Transverse colon (tissue), 4 donors: ENCODE measurements around the gene ARHGAP33. TPM values are rescaled to one million over a fixed set of nuclear protein-coding genes. Genes with fewer than 3 reads are reported as not detected.

ENCODE experiments used
- DNase-seq: peaks from one replicate; pipeline ENCODE4 v3.0.0-alpha.2; 2019
- H3K27ac ChIP-seq, 4 donors: fragments of 200-600 bp; sonication (generic); 2 replicates each; pipeline ENCODE4 v1.5.1; 2016 to 2018; ENCODE audit warnings: inconsistent platforms in 4 of 4
- H3K27me3 ChIP-seq: fragments of 200-600 bp; sonication (generic); 2 replicates; pipeline ENCODE4 v1.5.1; 2017; ENCODE audit warnings: inconsistent platforms
- H3K36me3 ChIP-seq, 4 donors: fragments of 200-600 bp; sonication (generic); 2 replicates each; pipeline ENCODE4 v1.5.1; 2017 to 2019; ENCODE audit warnings: inconsistent platforms in 4 of 4
- H3K4me1 ChIP-seq, 4 donors: fragments of 200-600 bp; sonication (generic); 2 replicates each; pipeline ENCODE4 v1.5.1; 2017 to 2020; ENCODE audit warnings: inconsistent platforms in 4 of 4
- H3K4me3 ChIP-seq, 4 donors: fragments of 200-600 bp; sonication (generic); 1 replicate in 1 of 4; 2 replicates in 3 of 4; pipeline versions ENCODE4 v1.5.1 to v1.6.1; 2017 to 2019; ENCODE audit warnings: inconsistent platforms in 4 of 4
- H3K9me3 ChIP-seq, 2 donors: fragments of 200-600 bp; sonication (generic); 2 replicates each; pipeline ENCODE4 v1.5.1; 2017 to 2019; ENCODE audit warnings: inconsistent platforms in 2 of 2
- EP300 ChIP-seq: sonication (generic); formaldehyde crosslinking; IDR thresholded peaks from one replicate; pipeline ENCODE4 v1.6.1; 2017; ENCODE audit warnings: antibody characterized with exemption, low read depth
- POLR2A ChIP-seq: fragments of 450-650 bp; IDR thresholded peaks from one replicate; pipeline ENCODE4 v1.6.1; 2016; ENCODE audit warnings: antibody characterized with exemption, mild to moderate bottlenecking, moderate library complexity
- POLR2AphosphoS5 ChIP-seq, 3 donors: sonication (generic); formaldehyde crosslinking; IDR thresholded peaks; one replicate each; pipeline ENCODE4 v1.6.1; 2016; ENCODE audit warnings: antibody characterized with exemption in 3 of 3
- WGBS, 2 donors: methylation state at CpG; one replicate each; pipeline ENCODE4 v1.1.5; 2018; ENCODE audit warnings: low coverage in 1 of 2; 5-methylcytosine and 5-hydroxymethylcytosine counted together
- in situ Hi-C, 4 donors: fragments of 200-750 bp; cut with MboI; loops; one replicate each; pipeline versions ENCODE4 v1.15.0 to v1.15.1; 2017; ENCODE audit warnings: low sequenced_read_pairs in 3 of 4, low pct_ligation_motif_present in 1 of 4, low pct_unique_long_range_greater_than_20kb in 1 of 4
- intact Hi-C: fragments of 100-400 bp; cut with DNase I; formaldehyde crosslinking; loops from one replicate; pipeline ENCODE4 v1.15.1; 2023; ENCODE audit warnings: low total_unique reads
- total RNA-seq, 4 donors: library from RNA; depleted of rRNA; stranded (reverse); fragments of >200 nt; gene quantifications; one replicate each; pipeline ENCODE4 v1.1.0, GENCODE V29; 2016
- TF ChIP-seq, protein P1 (sequence below), 5 experiments: fragments of 200-600 bp in 3 of 5; fragments of 450-650 bp in 2 of 5; sonication (generic) in 3 of 5; IDR thresholded peaks; 1 replicate in 2 of 5; 2 replicates in 3 of 5; pipeline ENCODE4 v1.5.1; 2016 to 2017; ENCODE audit warnings: antibody characterized with exemption in 5 of 5, inconsistent platforms in 3 of 5, mild to moderate bottlenecking in 2 of 5, moderate library complexity in 1 of 5

ARHGAP33 gene, protein sequence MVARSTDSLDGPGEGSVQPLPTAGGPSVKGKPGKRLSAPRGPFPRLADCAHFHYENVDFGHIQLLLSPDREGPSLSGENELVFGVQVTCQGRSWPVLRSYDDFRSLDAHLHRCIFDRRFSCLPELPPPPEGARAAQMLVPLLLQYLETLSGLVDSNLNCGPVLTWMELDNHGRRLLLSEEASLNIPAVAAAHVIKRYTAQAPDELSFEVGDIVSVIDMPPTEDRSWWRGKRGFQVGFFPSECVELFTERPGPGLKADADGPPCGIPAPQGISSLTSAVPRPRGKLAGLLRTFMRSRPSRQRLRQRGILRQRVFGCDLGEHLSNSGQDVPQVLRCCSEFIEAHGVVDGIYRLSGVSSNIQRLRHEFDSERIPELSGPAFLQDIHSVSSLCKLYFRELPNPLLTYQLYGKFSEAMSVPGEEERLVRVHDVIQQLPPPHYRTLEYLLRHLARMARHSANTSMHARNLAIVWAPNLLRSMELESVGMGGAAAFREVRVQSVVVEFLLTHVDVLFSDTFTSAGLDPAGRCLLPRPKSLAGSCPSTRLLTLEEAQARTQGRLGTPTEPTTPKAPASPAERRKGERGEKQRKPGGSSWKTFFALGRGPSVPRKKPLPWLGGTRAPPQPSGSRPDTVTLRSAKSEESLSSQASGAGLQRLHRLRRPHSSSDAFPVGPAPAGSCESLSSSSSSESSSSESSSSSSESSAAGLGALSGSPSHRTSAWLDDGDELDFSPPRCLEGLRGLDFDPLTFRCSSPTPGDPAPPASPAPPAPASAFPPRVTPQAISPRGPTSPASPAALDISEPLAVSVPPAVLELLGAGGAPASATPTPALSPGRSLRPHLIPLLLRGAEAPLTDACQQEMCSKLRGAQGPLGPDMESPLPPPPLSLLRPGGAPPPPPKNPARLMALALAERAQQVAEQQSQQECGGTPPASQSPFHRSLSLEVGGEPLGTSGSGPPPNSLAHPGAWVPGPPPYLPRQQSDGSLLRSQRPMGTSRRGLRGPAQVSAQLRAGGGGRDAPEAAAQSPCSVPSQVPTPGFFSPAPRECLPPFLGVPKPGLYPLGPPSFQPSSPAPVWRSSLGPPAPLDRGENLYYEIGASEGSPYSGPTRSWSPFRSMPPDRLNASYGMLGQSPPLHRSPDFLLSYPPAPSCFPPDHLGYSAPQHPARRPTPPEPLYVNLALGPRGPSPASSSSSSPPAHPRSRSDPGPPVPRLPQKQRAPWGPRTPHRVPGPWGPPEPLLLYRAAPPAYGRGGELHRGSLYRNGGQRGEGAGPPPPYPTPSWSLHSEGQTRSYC
- total RNA-seq = 10 to 100 TPM in 2 of 4 donors, 1 to 10 TPM in 2; 6.7 to 70.3 (median 17.2) TPM

DNA sequence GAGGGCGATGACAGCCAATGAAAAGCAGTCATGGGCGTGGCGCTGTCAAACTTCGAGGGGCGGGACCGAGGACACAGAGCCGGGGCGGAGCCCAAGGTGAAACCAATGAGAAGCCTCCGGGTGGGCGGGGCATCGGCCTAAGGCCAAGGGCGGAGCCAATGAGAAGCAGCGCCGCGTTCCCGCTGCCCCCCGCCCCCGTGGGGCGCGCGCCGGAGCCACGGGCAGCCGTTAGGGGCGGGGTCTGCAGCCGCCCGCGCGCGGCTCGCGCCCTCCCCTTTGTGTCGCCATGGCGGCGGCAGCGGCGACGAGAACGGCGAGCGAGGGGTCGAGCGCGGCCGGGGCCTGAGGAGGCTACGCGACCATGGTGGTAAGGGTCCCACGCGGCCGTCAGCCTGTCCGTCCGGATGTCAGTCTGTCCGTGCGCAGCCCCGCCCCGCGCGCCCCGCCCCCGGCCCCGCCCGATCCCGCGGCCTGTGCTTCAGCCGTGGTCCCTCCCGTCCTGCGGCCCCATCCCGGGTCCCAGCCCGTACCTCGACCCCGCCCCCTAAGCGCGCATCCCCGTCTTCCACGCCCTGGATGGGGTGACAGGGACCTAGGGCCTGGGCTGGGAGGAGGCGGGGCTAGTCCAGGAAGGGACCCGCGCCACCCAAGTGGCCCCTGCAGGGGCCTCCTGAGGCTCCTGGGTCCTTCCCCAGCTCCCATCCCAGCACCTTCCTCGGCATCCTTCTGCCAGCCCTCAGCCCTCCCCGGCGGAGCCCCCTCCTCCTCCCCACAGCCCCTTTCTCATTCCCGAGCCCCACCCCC is at the start of gene ARHGAP33:
TSS of gene ARHGAP33 (plus strand) at position 267 of the 804 bp plus-strand sequence. CDS start at position 362, 95 bp downstream.
- TF ChIP-seq POLR2A (no peak), POLR2AphosphoS5 (IDR thresholded peaks at IDR 0.05) (no peak), EP300 (no peak)
- TF ChIP-seq, protein P1, sequence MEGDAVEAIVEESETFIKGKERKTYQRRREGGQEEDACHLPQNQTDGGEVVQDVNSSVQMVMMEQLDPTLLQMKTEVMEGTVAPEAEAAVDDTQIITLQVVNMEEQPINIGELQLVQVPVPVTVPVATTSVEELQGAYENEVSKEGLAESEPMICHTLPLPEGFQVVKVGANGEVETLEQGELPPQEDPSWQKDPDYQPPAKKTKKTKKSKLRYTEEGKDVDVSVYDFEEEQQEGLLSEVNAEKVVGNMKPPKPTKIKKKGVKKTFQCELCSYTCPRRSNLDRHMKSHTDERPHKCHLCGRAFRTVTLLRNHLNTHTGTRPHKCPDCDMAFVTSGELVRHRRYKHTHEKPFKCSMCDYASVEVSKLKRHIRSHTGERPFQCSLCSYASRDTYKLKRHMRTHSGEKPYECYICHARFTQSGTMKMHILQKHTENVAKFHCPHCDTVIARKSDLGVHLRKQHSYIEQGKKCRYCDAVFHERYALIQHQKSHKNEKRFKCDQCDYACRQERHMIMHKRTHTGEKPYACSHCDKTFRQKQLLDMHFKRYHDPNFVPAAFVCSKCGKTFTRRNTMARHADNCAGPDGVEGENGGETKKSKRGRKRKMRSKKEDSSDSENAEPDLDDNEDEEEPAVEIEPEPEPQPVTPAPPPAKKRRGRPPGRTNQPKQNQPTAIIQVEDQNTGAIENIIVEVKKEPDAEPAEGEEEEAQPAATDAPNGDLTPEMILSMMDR (IDR thresholded peaks at IDR 0.05) = no peak
- no peaks in the 10 kb centered on the region for H3K36me3 ChIP-seq
- intact Hi-C loops (no loop called here), in situ Hi-C loops (no loop called here)
- no peaks in the 10 kb centered on the region for H3K27me3 ChIP-seq
- peaks cover 4 to 15% (median 13%) of the 10 kb centered on the region in 4 donors for H3K4me1 ChIP-seq
- peak within 1 kb of the TSS; percentile 47 to 73 (median 60) for H3K27ac ChIP-seq
- H3K9me3 ChIP-seq = no peaks in the 10 kb centered on the region
- WGBS, 2 donors = 0 to 1% methylated on average over 3 to 23 of the region's 82 CpGs
- peak within 1 kb of the TSS; percentile 56 to 90 (median 80) for H3K4me3 ChIP-seq
- peak; percentile 100 for DNase-seq

DNA sequence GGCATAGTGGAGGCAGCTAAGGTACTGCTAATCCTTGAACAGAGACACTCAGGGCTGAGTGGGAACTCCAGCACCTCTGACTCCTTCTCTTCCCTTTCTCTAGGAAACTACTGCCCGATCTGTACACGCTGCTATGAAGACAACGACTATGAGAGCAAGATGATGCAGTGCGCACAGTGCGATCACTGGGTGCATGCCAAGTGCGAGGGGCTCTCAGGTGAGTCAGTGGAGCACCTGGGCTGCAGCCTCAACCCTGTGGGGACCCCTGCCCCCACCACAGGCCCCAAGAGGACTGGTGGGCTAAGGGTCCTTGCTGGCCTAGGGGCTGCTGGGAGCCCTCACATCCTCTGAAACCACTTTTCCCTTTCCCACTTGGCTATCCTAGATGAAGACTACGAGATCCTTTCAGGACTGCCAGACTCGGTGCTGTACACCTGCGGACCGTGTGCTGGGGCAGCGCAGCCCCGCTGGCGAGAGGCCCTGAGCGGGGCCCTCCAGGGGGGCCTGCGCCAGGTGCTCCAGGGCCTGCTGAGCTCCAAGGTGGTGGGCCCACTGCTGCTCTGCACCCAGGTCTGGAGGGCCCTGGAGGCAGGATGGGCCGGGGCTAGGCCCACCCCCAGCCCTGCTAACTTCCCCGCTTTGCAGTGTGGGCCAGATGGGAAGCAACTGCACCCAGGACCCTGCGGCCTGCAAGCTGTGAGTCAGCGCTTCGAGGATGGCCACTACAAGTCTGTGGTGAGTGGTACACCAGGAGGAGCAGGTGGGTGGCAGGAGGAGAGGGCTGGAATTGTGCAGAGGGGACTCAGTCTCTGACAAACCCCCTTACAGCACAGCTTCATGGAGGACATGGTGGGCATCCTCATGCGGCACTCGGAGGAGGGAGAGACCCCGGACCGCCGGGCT is 48.1 kb upstream of the ARHGAP33 start:
- H3K27ac ChIP-seq = no peak overlapping the region
- TF ChIP-seq, protein P1 (IDR thresholded peaks at IDR 0.05) = no peak
- TF ChIP-seq EP300 = no peak
- TF ChIP-seq POLR2A = no peak
- no peak for TF ChIP-seq POLR2AphosphoS5 (IDR thresholded peaks at IDR 0.05)
- H3K4me1 ChIP-seq = no peaks in the 10 kb centered on the region
- no peak overlapping the region for H3K4me3 ChIP-seq
- 93% methylated on average over 17 of the region's 25 CpGs; no CpG with 5 or more reads in 1 of the 2 donors for WGBS, 2 donors
- DNase-seq = no peak
- H3K9me3 ChIP-seq = no peaks in the 10 kb centered on the region
- no peaks in the 10 kb centered on the region for H3K27me3 ChIP-seq
- intact Hi-C loops = no loop called here
- H3K36me3 ChIP-seq = peaks cover 0 to 91% (median 48%) of the 10 kb centered on the region in 4 donors
- in situ Hi-C loops = no loop called here

DNA sequence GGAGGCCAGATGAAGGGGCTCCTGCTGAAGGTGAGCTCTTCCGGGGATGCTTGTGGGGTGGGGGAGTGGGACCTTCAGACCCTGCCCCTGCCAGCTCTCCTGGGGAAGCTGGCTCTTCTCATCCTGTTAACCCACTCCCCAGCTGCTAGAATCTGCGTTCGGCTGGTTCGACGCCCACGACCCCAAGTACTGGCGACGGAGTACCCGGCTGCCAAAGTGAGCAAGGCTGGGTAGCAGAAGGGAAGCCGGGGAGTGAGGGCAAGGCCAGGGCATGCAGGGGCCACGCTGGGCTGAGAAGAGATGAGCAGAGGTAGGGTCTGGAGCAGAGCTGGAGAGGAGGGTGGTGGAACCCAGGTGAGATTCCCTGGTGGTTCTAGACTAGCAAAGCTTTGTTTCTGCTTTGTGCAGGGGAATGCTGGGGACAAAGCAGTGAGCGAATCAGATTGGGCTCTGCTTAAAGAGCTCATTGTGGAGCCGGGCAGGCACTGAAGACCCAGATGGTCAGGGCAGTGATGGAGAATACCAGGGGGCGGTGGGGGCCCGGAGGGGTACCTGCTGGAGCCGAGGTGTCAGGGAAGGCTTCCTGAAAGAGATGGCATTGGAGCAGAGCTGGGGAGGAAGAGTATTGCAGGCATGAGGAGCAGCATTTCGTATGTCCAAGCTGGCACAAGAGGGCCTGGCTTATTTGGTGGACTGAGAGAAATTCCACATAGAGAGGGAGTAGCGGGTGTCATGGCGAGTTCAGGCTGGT is 47.2 kb upstream of the ARHGAP33 start:
- intact Hi-C loops (no loop called here), in situ Hi-C loops (no loop called here)
- H3K4me1 ChIP-seq = no peaks in the 10 kb centered on the region
- H3K4me3 ChIP-seq = no peak overlapping the region
- no peak for DNase-seq
- no peaks in the 10 kb centered on the region for H3K27me3 ChIP-seq
- 82 to 93% methylated on average over 2 to 19 of the region's 19 CpGs for WGBS, 2 donors
- no peaks in the 10 kb centered on the region for H3K9me3 ChIP-seq
- TF ChIP-seq EP300 (no peak), POLR2AphosphoS5 (IDR thresholded peaks at IDR 0.05) (no peak), POLR2A (no peak)
- TF ChIP-seq, protein P1 (IDR thresholded peaks at IDR 0.05) = no peak
- H3K27ac ChIP-seq = no peak overlapping the region
- peaks cover 0 to 85% (median 44%) of the 10 kb centered on the region in 4 donors for H3K36me3 ChIP-seq
